Stimulated activated CD8-positive, alpha-beta memory T cell treated with anti-CD3 and anti-CD28 coated beads, Interleukin-15, amount 100 ng/mL, for 24 hours (primary cell): ENCODE measurements around the gene PRPF19.

ENCODE experiments used
- DNase-seq: peaks from one replicate; pipeline ENCODE4 v3.0.0-alpha.2; 2020; ENCODE audit warnings: low read depth

PRPF19 gene

GRCh38 chr11:60857378-60858232, 48.8 kb downstream of the PRPF19 start:
- no peak for DNase-seq

GRCh38 chr11:60855726-60856633, 50.4 kb downstream of the PRPF19 start, which contains the start of gene PTGDR2:
PTGDR2 (minus strand) TSS chr11:60855950; CDS start chr11:60853722, 2,228 bp downstream.
- DNase-seq = no peak

- DNase-seq = no peak
Observed at GRCh38 chr11:60854847-60855725, 51.3 kb downstream of the PRPF19 start.

GRCh38 chr11:60854140-60854846, 52.1 kb downstream of the PRPF19 start:
- DNase-seq = no peak

- no peak for DNase-seq
Observed at GRCh38 chr11:60852982-60853950, 53.1 kb downstream of the PRPF19 start.

- DNase-seq = no peak
Observed at GRCh38 chr11:60852117-60852981, 54.0 kb downstream of the PRPF19 start.

- DNase-seq = no peak
Observed at GRCh38 chr11:60851327-60852104, 54.9 kb downstream of the PRPF19 start.

GRCh38 chr11:60849641-60850520, 56.5 kb downstream of the PRPF19 start:
- DNase-seq = no peak

GRCh38 chr11:60848714-60849151, 57.7 kb downstream of the PRPF19 start:
- no peak for DNase-seq

- no peak for DNase-seq
Observed at GRCh38 chr11:60847896-60848295, 58.5 kb downstream of the PRPF19 start.

GRCh38 chr11:60847281-60847680, 59.1 kb downstream of the PRPF19 start:
- DNase-seq = no peak

- no peak for DNase-seq
Observed at GRCh38 chr11:60845338-60845737, 61.0 kb downstream of the PRPF19 start.

- DNase-seq = no peak
Observed at GRCh38 chr11:60844870-60845221, 61.5 kb downstream of the PRPF19 start.

GRCh38 chr11:60844045-60844869, 62.1 kb downstream of the PRPF19 start:
- DNase-seq = no peak

GRCh38 chr11:60842668-60843600, 63.5 kb downstream of the PRPF19 start:
- no peak for DNase-seq
